ENCODE data around the gene PTPN23.
"Not testable (repeated sequence)": the region's sequence is repeated elsewhere in the genome, so short reads cannot be mapped to it uniquely, and the experiment has no call there.

PTPN23 gene

DNA sequence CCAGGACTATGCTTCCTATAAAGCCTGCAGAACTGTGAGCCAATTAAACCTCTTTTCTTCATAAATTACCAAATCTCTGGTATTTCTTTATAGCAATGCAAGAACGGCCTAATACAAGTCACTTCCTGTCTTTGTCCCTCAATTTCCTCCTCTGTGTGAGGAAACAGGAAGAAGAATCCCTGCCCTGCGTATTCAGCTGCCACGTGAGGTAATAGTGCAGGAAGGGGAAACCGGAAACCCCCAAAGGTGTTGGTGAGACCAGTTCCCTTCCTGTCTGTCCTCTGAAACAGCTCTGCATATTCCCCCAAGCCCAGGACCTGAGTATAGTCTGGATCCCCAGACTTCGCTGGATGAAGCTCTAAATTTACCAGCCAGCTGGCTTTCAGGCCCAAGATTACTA, 18.1 kb upstream of the PTPN23 start:
- H3K4me1 Mint-ChIP-seq (ENCODE audit: low read depth) = peaks cover 11% of the 10 kb centered on the region
- H3K9me3 Mint-ChIP-seq = peaks cover 17% of the 10 kb centered on the region
- no peaks in the 10 kb centered on the region for H3K27me3 Mint-ChIP-seq (ENCODE audit: low read depth)
- peaks cover 6% of the 10 kb centered on the region for H3K36me3 Mint-ChIP-seq (ENCODE audit: low read depth)
- H3K4me3 Mint-ChIP-seq = no peak overlapping the region
- H3K27ac Mint-ChIP-seq = peak overlapping the region; percentile 9

DNA sequence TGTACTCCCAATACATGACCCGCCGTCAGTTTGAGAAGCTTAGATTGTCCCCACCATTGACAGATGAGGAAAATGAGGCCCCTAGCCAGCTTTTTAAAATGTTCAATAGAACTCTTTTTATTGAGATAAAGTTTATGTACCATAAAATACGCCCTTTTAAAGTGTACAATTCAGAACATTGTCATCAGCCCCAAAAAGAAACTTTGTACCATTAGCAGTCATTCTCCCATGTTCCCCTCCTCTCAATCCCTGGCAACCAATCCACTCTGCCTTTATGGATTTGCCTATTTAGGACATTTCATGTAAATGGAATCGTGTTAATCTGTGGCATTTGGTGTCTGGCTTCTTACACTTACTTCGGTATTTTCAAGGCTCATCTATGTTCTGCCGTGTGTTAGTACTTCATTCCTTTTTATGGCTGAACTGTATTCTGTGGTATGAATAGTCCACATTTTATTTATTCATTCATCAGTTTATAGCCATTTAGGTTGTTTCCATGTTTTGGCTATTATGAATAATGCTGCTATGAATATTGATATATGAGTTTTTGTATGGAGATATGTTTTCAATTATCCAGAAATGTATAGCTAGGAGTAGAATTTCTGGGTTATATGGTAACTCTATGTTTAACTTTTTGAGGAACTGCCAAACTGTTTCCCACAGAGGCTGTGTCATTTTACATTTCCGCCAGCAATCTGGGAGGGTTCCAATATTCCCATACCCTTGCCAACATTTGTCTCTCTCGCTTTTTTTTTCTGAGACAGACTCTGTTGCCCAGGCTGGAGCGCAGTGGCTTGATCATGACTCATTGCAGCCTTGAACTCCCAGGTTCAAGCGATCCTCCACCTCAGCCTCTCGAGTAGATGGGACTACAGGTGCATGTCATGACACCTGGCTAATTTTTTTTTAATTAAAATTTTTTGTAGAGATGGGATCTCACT, 15.3 kb upstream of the PTPN23 start:
- H3K27ac Mint-ChIP-seq = no peak overlapping the region
- no peak overlapping the region for H3K4me3 Mint-ChIP-seq
- peaks cover under 1% of the 10 kb centered on the region for H3K9me3 Mint-ChIP-seq
- H3K36me3 Mint-ChIP-seq (ENCODE audit: low read depth) = no peaks in the 10 kb centered on the region
- peaks cover 9% of the 10 kb centered on the region for H3K4me1 Mint-ChIP-seq (ENCODE audit: low read depth)
- peaks cover 4% of the 10 kb centered on the region for H3K27me3 Mint-ChIP-seq (ENCODE audit: low read depth)

DNA sequence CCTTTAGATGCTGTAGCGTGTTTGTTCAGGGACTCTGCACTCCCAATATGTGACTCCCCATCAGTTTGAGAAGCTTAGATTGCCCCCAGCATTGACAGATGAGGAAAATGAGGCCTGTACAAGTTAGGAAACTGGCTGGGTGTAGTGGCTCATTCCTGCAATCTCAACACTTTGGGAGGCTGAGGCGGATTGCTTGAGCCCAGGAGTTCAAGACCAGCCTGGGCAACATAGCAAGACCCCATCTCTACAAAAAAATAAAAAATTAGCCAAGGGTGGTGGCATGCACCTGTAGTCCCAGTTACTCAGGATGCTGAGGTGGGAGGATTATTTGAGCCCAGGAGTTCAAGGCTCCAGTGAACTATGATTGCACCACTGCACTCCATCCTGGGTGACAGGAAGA, 14.0 kb upstream of the PTPN23 start:
- H3K9me3 Mint-ChIP-seq = no peaks in the 10 kb centered on the region
- H3K27ac Mint-ChIP-seq = no peak overlapping the region
- no peaks in the 10 kb centered on the region for H3K36me3 Mint-ChIP-seq (ENCODE audit: low read depth)
- H3K4me3 Mint-ChIP-seq = no peak overlapping the region
- H3K4me1 Mint-ChIP-seq (ENCODE audit: low read depth) = peaks cover 9% of the 10 kb centered on the region
- peaks cover 4% of the 10 kb centered on the region for H3K27me3 Mint-ChIP-seq (ENCODE audit: low read depth)

DNA sequence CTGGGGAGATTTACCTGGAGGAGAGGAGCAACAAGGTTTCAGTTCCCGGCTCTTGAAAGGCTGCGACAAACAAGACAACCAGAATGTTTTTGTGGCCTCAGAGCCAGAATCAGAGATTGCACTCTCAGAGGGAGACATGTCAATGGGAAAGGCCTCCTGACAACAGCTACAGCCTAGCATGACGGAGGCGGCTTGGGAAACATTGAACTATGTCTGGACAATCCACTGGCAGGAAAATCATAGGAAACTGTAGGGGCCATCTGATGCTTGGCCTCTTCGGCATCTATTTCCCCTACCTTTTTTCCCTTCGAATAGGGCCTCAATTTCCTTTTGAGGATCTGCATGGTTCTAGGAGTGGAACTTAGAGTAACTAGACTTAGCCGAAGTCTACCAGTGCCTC, 13.2 kb upstream of the PTPN23 start:
- Mint-ChIP-seq H3K9me3 (no peaks in the 10 kb centered on the region), H3K27ac (no peak overlapping the region), H3K36me3 (ENCODE audit: low read depth) (no peaks in the 10 kb centered on the region), H3K4me3 (no peak overlapping the region), H3K4me1 (ENCODE audit: low read depth) (peaks cover 5% of the 10 kb centered on the region), H3K27me3 (ENCODE audit: low read depth) (peaks cover 9% of the 10 kb centered on the region)

DNA sequence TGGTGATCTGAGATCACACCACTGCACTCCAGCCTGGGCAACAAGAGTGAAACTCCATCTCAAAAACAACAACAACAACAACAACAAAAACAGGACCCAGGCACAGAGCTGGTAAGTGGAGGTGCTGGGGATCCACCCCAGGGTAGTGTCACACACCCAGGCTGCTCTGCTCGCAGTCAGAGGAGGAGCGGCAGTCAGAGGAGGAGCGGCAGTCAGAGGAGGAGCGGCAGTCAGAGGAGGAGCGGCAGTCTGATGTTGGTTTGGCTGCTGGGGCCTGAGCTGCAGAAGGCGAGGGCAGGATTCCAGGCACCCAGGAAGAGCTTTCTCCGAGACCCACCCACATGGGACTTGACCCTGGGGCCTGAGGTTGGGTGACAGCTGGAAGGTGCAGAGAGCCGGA, 10.8 kb upstream of the PTPN23 start:
- not testable (repeated sequence) for H3K36me3 Mint-ChIP-seq (ENCODE audit: low read depth); H3K27me3 Mint-ChIP-seq (ENCODE audit: low read depth); H3K9me3 Mint-ChIP-seq; H3K4me3 Mint-ChIP-seq; H3K27ac Mint-ChIP-seq; H3K4me1 Mint-ChIP-seq (ENCODE audit: low read depth)

DNA sequence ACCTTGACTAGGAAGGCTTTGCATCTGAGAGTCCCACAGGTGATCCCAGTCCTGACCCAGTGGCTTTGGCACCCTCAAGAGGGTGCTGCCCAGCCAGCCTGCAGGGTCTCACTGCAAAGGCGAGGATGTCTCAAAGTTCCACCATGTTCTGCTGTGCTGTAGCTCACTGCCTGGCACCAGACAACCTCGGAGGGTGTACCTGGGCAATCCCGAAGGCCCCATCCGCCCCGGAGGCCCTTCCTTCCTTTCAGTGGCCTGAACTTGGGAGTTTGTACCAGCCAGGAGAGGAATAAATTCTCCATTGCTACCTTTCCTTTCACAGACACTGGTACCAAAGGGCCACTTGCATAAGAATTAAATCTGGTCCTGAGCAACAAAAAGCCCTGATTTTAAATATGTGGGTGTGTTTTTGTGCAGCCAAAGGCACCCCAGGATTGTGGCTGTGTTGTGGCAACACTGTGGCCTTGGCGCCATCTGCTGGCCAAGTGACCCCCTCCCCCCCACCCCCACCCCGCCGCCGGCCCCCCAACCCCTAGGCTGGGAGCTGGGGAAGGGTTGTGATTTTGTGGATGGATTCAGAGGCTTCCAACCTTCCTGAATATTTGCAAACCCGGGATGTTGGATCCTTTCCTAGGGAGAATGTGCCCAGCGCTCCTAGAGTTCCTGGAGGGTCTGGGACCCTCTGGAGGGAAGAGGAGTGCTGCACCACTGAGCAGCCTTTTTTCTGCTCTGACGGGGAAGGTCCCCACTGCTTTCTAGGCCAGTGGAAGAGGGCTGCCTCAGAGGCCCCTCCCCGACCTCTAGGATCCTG, 9.7 kb upstream of the PTPN23 start:
- Mint-ChIP-seq H3K4me3 (no peak overlapping the region), H3K9me3 (no peaks in the 10 kb centered on the region), H3K27me3 (ENCODE audit: low read depth) (peaks cover 9% of the 10 kb centered on the region), H3K36me3 (ENCODE audit: low read depth) (no peaks in the 10 kb centered on the region), H3K4me1 (ENCODE audit: low read depth) (peaks cover 2% of the 10 kb centered on the region), H3K27ac (no peak overlapping the region)

DNA sequence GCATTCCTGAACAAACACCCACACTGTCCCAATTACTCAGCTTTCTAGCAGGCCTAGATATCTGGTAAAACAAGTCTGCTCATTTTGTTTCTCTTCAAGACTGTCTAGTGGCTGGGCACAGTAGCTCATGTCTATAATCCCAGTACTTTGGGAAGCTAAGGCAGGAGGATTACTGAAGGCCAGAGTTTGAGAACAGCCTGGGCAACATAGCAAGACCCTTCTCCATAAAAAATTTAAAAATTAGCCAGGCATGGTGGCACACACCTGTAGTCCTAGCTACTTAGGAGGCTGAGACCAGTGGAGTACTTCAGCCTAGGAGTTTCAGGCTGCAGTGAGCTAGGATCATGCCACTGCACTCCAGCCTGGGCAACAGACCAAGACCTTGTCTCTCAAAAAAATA, 6.2 kb upstream of the PTPN23 start:
- H3K9me3 Mint-ChIP-seq = no peaks in the 10 kb centered on the region

DNA sequence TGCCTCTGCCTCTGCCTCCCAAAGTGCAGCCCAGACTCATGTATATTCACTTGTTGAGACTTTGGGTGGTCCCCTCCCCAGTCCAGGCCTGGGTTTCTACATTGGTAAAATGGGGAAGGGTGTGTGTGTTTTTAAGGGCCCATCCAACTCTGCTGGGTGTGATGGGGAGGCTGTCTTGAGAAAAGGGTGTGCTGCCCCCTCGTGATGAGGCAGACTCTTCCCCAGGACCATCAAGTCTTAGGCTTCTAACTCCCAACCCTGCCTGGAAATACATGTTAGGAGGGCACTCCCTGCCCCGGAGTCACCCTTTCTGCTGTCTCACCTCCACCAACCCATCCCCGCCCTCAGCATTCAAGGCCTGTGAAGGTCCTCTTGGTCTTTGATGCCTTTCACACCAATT, 4.4 kb upstream of the PTPN23 start:
- no peaks in the 10 kb centered on the region for H3K9me3 Mint-ChIP-seq
- peaks cover 5% of the 10 kb centered on the region for H3K27me3 Mint-ChIP-seq (ENCODE audit: low read depth)
- H3K36me3 Mint-ChIP-seq (ENCODE audit: low read depth) = peaks cover 5% of the 10 kb centered on the region
- H3K27ac Mint-ChIP-seq = no peak overlapping the region
- peaks cover 16% of the 10 kb centered on the region for H3K4me1 Mint-ChIP-seq (ENCODE audit: low read depth)
- no peak overlapping the region for H3K4me3 Mint-ChIP-seq

More for the DNA sequence above, 6.2 kb upstream of the PTPN23 start:
- Mint-ChIP-seq H3K27ac (no peak overlapping the region), H3K4me3 (no peak overlapping the region), H3K27me3 (ENCODE audit: low read depth) (peaks cover 5% of the 10 kb centered on the region), H3K4me1 (ENCODE audit: low read depth) (peaks cover 9% of the 10 kb centered on the region), H3K36me3 (ENCODE audit: low read depth) (no peaks in the 10 kb centered on the region)

DNA sequence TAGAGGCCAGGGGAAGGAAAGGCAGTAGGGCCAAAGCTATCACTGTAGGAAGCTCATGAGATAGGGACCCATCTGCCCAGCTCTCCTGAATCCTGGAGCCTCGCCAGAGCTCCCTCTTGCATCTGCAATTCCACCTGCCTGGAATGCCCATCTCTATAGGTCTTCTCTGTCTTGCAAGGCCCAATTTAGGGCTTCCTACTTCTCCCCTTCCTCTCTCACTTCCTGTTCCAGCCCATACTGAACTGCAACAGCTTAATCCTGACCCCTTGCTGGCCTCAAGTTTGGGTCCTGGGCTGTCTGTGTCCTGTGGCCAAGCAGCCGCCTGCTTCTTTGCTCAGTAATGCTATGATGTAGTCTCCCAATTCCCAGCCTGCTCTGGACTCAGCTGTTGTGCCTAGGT, 3.6 kb upstream of the PTPN23 start:
- Mint-ChIP-seq H3K27ac (no peak overlapping the region), H3K4me3 (no peak overlapping the region), H3K36me3 (ENCODE audit: low read depth) (peaks cover 5% of the 10 kb centered on the region), H3K9me3 (no peaks in the 10 kb centered on the region), H3K27me3 (ENCODE audit: low read depth) (peaks cover 4% of the 10 kb centered on the region), H3K4me1 (ENCODE audit: low read depth) (peaks cover 22% of the 10 kb centered on the region)

DNA sequence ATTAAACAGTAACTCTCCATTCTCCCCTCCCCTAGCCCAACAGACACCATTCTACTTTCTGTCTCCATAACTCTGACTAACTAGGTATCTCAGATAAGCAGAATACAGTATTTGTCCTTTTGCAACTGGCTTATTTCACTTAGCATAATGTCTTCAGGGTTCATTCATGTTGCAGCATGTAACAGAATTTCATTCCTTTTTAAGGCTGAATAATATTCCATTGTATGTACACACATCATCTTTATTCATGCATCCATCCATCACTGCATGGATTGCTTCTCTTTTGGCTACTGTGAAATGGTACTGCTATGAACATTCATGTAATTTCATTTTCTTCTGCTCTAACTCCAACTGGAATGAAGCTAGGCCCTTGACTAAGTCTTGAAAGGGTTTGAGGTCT, 2.0 kb upstream of the PTPN23 start:
- Mint-ChIP-seq H3K4me3 (peak overlapping the region; percentile 29), H3K27ac (no peak overlapping the region), H3K36me3 (ENCODE audit: low read depth) (peaks cover 12% of the 10 kb centered on the region), H3K27me3 (ENCODE audit: low read depth) (no peaks in the 10 kb centered on the region), H3K4me1 (ENCODE audit: low read depth) (peaks cover 32% of the 10 kb centered on the region), H3K9me3 (no peaks in the 10 kb centered on the region)

DNA sequence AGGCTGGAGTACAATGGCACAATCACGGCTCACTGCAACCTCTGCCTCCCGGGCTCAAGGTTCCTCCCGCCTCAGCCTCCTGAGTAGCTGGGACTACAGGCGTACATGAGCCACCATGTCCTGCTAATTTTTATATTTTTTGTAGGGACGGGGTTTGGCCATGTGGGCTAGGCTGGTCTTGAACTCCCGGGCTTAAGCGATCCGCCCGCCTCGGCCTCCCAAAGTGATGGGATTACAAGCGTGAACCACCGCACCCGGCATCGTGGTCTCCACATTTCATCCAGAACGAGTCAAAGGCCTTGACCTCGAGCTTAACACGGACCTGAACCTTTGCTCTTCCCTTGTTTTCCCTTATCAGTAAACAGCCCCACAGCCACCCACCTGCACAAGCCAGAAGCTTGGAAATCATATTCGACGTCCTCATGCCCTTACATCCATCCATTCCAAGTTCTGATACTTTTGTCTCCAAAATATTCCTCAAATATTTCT, 1.4 kb upstream of the PTPN23 start:
- H3K36me3 Mint-ChIP-seq (ENCODE audit: low read depth) = peaks cover 12% of the 10 kb centered on the region
- H3K27ac Mint-ChIP-seq = peak overlapping the region; percentile 100
- H3K4me3 Mint-ChIP-seq = peak overlapping the region; percentile 99
- H3K4me1 Mint-ChIP-seq (ENCODE audit: low read depth) = peaks cover 32% of the 10 kb centered on the region
- H3K9me3 Mint-ChIP-seq = no peaks in the 10 kb centered on the region
- no peaks in the 10 kb centered on the region for H3K27me3 Mint-ChIP-seq (ENCODE audit: low read depth)

DNA sequence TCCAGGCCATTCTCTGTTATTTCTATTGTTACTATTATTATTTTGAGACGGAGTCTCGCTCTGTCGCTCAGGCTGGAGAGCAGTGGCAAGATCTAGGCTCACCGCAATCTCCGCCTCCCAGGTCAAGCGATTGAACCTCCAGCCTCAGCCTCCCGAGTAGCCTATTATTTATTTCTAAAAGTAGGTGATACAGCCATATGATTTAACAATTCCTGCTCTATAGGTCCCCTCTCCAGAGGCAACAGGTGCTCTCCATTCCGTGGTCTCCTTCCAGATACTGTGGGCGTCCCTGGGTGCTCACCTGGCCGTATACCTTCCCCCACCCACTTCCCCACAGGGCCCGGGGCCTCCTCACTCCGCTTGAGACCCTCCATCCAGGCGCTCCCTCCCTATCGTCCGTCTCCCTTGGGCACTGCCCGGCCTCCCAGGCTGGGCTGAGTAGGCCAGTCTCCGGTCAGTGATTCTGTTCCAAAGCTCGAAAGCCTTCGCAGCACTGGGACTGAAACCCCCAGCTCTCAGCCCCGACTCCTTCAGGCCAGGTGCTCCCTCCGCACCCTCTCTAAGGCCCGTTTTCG, 708 bp upstream of the PTPN23 start:
- H3K27ac Mint-ChIP-seq = peak overlapping the region; percentile 100
- no peaks in the 10 kb centered on the region for H3K9me3 Mint-ChIP-seq
- no peaks in the 10 kb centered on the region for H3K27me3 Mint-ChIP-seq (ENCODE audit: low read depth)
- H3K36me3 Mint-ChIP-seq (ENCODE audit: low read depth) = peaks cover 12% of the 10 kb centered on the region
- H3K4me1 Mint-ChIP-seq (ENCODE audit: low read depth) = peaks cover 32% of the 10 kb centered on the region
- H3K4me3 Mint-ChIP-seq = peak overlapping the region; percentile 99

DNA sequence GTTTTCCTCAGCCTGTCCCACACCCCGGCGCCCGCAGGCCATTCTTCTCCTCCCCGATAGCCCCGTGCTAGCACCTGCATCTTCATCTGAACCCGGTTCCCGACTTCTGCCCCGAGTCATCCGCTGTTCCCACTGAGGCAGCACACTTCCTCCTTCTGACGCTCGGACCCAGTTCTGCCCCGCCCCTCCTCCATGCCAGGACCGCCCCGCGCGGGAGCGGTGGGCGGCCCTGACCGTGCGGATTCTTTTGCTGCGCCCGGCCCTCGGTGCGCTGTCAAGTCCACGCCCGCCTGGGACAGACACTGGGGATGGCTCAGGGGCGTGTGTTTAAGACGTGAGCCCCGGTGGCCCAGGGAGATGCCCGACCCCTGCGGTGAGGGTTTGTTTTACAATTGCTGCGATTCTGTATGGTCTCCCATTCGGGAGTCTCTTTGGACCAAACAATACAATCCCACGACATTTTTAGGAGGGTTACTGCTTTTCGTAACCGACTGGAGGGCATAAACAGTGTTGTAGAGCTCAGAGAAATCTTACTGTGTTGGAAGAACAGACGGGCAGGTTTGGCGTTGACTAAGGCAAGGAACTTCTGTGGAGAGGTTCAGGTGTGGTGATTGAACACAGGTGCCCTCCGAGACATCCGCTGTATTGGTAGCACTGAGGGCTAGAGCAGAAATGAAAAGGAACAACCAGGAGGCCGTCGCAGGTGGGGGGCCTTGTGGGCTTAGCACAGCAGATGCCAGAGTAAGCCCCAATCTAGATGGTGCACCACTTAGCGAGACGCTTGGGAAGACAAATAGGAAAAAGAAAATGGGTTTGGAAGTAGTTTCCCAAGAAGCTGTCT, 716 bp downstream of the PTPN23 start:
- peak overlapping the region; percentile 99 for H3K4me3 Mint-ChIP-seq

DNA sequence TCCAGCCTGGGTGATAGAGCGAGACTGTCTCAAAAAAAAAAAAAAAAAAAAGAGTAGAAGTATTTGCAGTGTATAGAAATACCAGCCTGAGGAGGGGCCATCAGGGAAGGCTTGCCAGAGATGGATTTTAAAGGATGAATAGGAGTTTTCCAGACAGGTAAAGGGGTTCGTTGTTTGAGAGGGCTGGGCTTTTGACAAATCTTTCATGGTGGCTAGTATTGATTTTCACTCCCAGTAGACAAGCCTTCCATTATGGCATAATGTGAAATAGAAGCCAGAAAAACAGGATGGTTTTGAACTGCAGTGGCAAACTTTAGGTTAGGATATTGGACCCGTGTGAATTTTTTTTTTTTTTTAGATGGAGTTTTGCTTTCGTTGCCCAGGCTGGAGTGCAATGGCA, 3.6 kb downstream of the PTPN23 start:
- Mint-ChIP-seq H3K27ac (no peak overlapping the region), H3K4me1 (ENCODE audit: low read depth) (peaks cover 32% of the 10 kb centered on the region), H3K36me3 (ENCODE audit: low read depth) (peaks cover 19% of the 10 kb centered on the region), H3K9me3 (no peaks in the 10 kb centered on the region), H3K27me3 (ENCODE audit: low read depth) (no peaks in the 10 kb centered on the region), H3K4me3 (no peak overlapping the region)

More for the DNA sequence above, 716 bp downstream of the PTPN23 start:
- Mint-ChIP-seq H3K27ac (peak overlapping the region; percentile 100), H3K27me3 (ENCODE audit: low read depth) (no peaks in the 10 kb centered on the region), H3K36me3 (ENCODE audit: low read depth) (peaks cover 17% of the 10 kb centered on the region), H3K4me1 (ENCODE audit: low read depth) (peaks cover 36% of the 10 kb centered on the region), H3K9me3 (no peaks in the 10 kb centered on the region)

Data from T-helper 1 cell treated with Interleukin-12 subunit alpha and Interleukin-12 subunit beta and Interleukin-4 antibody, amounts not matched to agents 30 μg/mL and 1 μg/mL, for 36 hours (primary cell).